ENCODE data around the gene RANBP10.

DNA sequence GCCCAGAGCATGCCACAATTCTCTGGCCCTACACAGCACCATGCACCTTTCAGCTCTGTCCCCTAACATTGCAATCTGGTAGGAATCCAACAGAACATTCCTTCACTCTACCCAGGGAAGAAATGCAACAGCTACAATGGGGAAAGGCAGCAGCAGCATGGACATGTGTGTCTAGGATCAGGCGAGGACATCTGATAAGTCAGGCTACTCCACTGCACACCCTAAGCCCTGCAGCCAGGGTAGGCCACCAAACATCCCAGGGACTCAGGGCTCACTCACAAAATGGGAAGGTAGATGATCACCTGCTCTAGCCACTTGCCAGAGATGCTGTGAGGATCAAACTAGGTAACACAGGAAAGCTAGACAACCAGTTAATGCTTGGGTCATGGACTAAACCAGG lies 5.1 kb downstream of the RANBP10 start:
- no peak for TF ChIP-seq CTCF (IDR thresholded peaks at IDR 0.05; ENCODE audit: insufficient read depth, low read length)
- TF ChIP-seq GABPA (IDR thresholded peaks at IDR 0.05; ENCODE audit: low read depth) = no peak
- no peak for TF ChIP-seq POLR2AphosphoS5 (IDR thresholded peaks at IDR 0.05; ENCODE audit: low read depth)
- TF ChIP-seq, protein P1, sequence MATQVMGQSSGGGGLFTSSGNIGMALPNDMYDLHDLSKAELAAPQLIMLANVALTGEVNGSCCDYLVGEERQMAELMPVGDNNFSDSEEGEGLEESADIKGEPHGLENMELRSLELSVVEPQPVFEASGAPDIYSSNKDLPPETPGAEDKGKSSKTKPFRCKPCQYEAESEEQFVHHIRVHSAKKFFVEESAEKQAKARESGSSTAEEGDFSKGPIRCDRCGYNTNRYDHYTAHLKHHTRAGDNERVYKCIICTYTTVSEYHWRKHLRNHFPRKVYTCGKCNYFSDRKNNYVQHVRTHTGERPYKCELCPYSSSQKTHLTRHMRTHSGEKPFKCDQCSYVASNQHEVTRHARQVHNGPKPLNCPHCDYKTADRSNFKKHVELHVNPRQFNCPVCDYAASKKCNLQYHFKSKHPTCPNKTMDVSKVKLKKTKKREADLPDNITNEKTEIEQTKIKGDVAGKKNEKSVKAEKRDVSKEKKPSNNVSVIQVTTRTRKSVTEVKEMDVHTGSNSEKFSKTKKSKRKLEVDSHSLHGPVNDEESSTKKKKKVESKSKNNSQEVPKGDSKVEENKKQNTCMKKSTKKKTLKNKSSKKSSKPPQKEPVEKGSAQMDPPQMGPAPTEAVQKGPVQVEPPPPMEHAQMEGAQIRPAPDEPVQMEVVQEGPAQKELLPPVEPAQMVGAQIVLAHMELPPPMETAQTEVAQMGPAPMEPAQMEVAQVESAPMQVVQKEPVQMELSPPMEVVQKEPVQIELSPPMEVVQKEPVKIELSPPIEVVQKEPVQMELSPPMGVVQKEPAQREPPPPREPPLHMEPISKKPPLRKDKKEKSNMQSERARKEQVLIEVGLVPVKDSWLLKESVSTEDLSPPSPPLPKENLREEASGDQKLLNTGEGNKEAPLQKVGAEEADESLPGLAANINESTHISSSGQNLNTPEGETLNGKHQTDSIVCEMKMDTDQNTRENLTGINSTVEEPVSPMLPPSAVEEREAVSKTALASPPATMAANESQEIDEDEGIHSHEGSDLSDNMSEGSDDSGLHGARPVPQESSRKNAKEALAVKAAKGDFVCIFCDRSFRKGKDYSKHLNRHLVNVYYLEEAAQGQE (IDR thresholded peaks at IDR 0.05; ENCODE audit: insufficient replicate concordance, low read depth) = no peak
- TF ChIP-seq SPI1 (IDR thresholded peaks at IDR 0.05; ENCODE audit: borderline replicate concordance, low read depth) = no peak

Data from HL-60 (cell line).